Body of pancreas (tissue), 4 donors: ENCODE measurements around the gene NOD2. TPM values are rescaled to one million over a fixed set of nuclear protein-coding genes. Genes with fewer than 3 reads are reported as not detected.

Experiments
- ATAC-seq: fragments of 150-250 bp; one replicate; pipeline ENCODE4 v1.9.1; 2016
- DNase-seq, 4 donors: peaks; one replicate each; pipeline ENCODE4 v3.0.0-alpha.2; 2019
- H3K27ac ChIP-seq, 4 donors: fragments of 200-600 bp; sonication (generic); 1 replicate in 3 of 4; 2 replicates in 1 of 4; pipeline versions ENCODE4 v1.5.1 to v1.6.1; 2016 to 2019; ENCODE audit warnings: mild to moderate bottlenecking in 1 of 4, mixed read lengths in 1 of 4, moderate library complexity in 1 of 4
- H3K27me3 ChIP-seq, 2 donors: fragments of 200-600 bp; sonication (generic); one replicate each; pipeline ENCODE4 v1.6.0; 2016; ENCODE audit warnings: mild to moderate bottlenecking in 1 of 2
- H3K36me3 ChIP-seq, 2 donors: fragments of 200-600 bp; sonication (generic); replicated peaks in 1 of 2; 2 replicates each; pipeline ENCODE4 v1.5.1; 2016; ENCODE audit warnings: low read depth in 2 of 2; ENCODE audit not compliant: insufficient read depth in 1 of 2
- H3K4me1 ChIP-seq: fragments of 200-600 bp; sonication (generic); one replicate; pipeline ENCODE4 v1.6.0; 2016
- H3K4me3 ChIP-seq, 2 donors: fragments of 200-600 bp; sonication (generic); 1 replicate in 1 of 2; 2 replicates in 1 of 2; pipeline ENCODE4 v1.5.1; 2016 to 2019
- H3K9me3 ChIP-seq, 3 donors: fragments of 200-600 bp; sonication (generic); 1 replicate in 2 of 3; 2 replicates in 1 of 3; pipeline ENCODE4 v1.5.1; 2016
- POLR2A ChIP-seq, 3 donors: fragments of 450-650 bp; IDR thresholded peaks; one replicate each; pipeline ENCODE4 v1.6.1; 2016; ENCODE audit warnings: antibody characterized with exemption in 3 of 3, mild to moderate bottlenecking in 2 of 3
- WGBS, 2 donors: methylation state at CpG; one replicate each; pipeline ENCODE4 v1.1.5; 2017; 5-methylcytosine and 5-hydroxymethylcytosine counted together
- intact Hi-C: fragments of 100-400 bp; cut with DNase I; formaldehyde crosslinking; loops from one replicate; pipeline ENCODE4 v1.15.1; 2023
- total RNA-seq, 2 donors: library from RNA; depleted of rRNA; stranded (reverse); fragments of >200 nt; gene quantifications; one replicate each; pipeline ENCODE4 v1.1.0, GENCODE V29; 2016
- TF ChIP-seq, protein P1 (sequence below), 7 experiments: fragments of 450-650 bp in 4 of 7; fragments of 200-600 bp in 3 of 7; sonication (generic) in 3 of 7; IDR thresholded peaks; one replicate each; pipeline ENCODE4 v1.5.1; 2016 to 2019; ENCODE audit warnings: antibody characterized with exemption in 7 of 7

NOD2 gene
- total RNA-seq, 2 donors from 2014 or later, result 0.33 to 1.8 TPM

DNA sequence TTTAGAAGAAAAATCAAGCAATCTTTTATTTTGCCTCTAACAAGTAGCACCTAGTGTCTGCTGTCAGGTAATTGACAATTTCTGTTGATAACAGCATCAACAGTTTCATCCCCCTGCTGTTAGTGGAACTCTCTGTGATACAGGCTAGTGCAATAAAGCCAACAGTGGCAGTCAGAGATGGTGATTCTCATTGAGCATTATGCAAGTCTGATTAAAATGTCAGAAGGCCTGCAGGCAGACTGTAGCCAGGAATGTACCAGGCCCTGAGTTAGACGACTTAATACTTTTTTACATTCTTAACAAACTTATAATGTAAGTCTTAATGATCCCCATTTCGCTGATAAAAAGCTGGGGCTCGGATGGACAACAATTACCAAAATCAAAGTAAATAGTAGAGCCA lies 63.1 kb downstream of the NOD2 start:
- Histone ChIP-seq H3K27me3 (no peaks in the 10 kb centered on the region), H3K4me3 (no peak overlapping the region), H3K9me3 (no peaks in the 10 kb centered on the region), H3K36me3 (peaks cover 0 to 4% of the 10 kb centered on the region in 2 donors), H3K27ac (no peak overlapping the region), H3K4me1 (no peaks in the 10 kb centered on the region)
- intact Hi-C loops, result no loop called here
- ATAC-seq (no peak), DNase-seq (no peak)
- 63 to 65% methylated on average over 3 of the region's 3 CpGs for WGBS, 2 donors
- TF ChIP-seq, protein P1, sequence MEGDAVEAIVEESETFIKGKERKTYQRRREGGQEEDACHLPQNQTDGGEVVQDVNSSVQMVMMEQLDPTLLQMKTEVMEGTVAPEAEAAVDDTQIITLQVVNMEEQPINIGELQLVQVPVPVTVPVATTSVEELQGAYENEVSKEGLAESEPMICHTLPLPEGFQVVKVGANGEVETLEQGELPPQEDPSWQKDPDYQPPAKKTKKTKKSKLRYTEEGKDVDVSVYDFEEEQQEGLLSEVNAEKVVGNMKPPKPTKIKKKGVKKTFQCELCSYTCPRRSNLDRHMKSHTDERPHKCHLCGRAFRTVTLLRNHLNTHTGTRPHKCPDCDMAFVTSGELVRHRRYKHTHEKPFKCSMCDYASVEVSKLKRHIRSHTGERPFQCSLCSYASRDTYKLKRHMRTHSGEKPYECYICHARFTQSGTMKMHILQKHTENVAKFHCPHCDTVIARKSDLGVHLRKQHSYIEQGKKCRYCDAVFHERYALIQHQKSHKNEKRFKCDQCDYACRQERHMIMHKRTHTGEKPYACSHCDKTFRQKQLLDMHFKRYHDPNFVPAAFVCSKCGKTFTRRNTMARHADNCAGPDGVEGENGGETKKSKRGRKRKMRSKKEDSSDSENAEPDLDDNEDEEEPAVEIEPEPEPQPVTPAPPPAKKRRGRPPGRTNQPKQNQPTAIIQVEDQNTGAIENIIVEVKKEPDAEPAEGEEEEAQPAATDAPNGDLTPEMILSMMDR (IDR thresholded peaks at IDR 0.05), result no peak
- no peak for TF ChIP-seq POLR2A (IDR thresholded peaks at IDR 0.05)

DNA sequence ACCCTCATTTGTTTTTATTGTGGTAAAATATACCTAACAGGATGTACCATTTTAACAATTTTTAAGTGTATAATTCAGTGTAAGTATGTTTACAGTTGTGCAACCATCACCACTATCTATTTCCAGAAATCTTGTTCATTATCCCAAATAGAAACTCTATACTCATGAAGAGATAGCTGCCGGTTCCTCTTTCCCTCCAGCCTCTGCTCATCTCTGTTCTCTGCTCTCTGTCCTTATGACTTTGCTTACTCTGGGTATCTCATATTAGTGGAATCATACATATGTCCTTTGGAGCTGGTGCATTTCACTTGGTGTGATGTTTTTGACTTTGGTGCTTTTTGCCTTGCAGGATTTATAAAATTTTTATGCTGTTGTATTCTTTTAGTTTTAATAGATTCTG lies 67.9 kb downstream of the NOD2 start:
- DNase-seq (no peak), ATAC-seq (no peak)
- peaks cover 0 to 2% of the 10 kb centered on the region in 2 donors for H3K36me3 ChIP-seq
- H3K27me3 ChIP-seq, result no peaks in the 10 kb centered on the region
- H3K9me3 ChIP-seq, result peaks cover 0 to 3% (median 0%) of the 10 kb centered on the region in 3 donors
- no peak overlapping the region for H3K4me3 ChIP-seq
- no peaks in the 10 kb centered on the region for H3K4me1 ChIP-seq
- TF ChIP-seq, protein P1 (IDR thresholded peaks at IDR 0.05), result no peak
- H3K27ac ChIP-seq, result no peak overlapping the region
- intact Hi-C loops, result no loop called here
- 63 to 88% methylated on average over 1 of the region's 1 CpG for WGBS, 2 donors

DNA sequence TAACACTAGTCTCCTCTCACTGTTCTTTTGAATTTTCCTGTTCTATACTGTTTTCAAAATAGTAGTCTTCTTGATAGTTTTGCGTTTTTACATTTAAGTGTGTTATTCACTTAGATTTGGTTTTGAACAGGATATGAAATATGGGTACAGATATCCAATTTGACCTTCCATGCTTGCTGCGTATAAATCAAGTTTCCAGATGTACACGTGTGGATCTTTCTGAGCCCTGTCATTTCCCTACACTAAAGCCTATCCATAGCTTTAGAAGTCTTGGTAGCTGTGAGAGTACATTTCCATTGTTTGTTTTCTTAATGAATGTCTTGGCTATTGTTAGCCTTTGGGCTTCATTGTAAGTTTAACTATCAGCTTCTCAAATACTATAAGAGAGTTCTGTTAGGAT lies 68.8 kb downstream of the NOD2 start:
- 76 to 85% methylated on average over 3 of the region's 3 CpGs for WGBS, 2 donors
- DNase-seq (no peak), ATAC-seq (no peak)
- Histone ChIP-seq H3K9me3 (peaks cover 0 to 3% (median 0%) of the 10 kb centered on the region in 3 donors), H3K36me3 (peaks cover 0 to 5% of the 10 kb centered on the region in 2 donors), H3K27ac (no peak overlapping the region), H3K4me3 (no peak overlapping the region), H3K27me3 (no peaks in the 10 kb centered on the region), H3K4me1 (no peaks in the 10 kb centered on the region)
- intact Hi-C loops, result no loop called here
- no peak for TF ChIP-seq POLR2A (IDR thresholded peaks at IDR 0.05)
- TF ChIP-seq, protein P1 (IDR thresholded peaks at IDR 0.05), result no peak

DNA sequence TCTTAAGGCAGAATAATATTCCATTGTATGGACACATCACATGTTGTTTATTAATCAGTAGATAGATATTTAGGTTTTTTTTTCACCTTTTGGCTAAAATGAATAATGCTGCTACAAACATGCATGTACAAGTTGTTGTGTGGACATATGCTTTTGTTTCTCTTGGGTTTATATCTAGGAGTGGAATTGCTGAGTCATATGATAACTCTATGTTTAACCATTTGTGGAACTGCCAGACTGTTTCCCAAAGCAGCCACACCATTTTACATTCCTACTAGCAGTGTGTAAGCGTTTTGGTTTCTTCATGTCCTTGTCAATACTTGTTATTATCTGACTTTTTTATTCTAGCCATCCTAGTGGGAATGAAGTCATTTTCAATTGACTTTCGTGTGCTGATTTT lies 69.8 kb downstream of the NOD2 start:
- intact Hi-C loops, result no loop called here
- TF ChIP-seq, protein P1 (IDR thresholded peaks at IDR 0.05), result no peak
- TF ChIP-seq POLR2A (IDR thresholded peaks at IDR 0.05), result no peak
- H3K27me3 ChIP-seq, result no peaks in the 10 kb centered on the region
- DNase-seq (no peak), ATAC-seq (no peak)
- WGBS, 2 donors, result 86 to 97% methylated on average over 2 of the region's 2 CpGs
- H3K36me3 ChIP-seq, result peaks cover 0 to 4% of the 10 kb centered on the region in 2 donors
- no peaks in the 10 kb centered on the region for H3K4me1 ChIP-seq
- no peak overlapping the region for H3K4me3 ChIP-seq
- H3K9me3 ChIP-seq, result peaks cover 0 to 3% (median 0%) of the 10 kb centered on the region in 3 donors
- H3K27ac ChIP-seq, result no peak overlapping the region

DNA sequence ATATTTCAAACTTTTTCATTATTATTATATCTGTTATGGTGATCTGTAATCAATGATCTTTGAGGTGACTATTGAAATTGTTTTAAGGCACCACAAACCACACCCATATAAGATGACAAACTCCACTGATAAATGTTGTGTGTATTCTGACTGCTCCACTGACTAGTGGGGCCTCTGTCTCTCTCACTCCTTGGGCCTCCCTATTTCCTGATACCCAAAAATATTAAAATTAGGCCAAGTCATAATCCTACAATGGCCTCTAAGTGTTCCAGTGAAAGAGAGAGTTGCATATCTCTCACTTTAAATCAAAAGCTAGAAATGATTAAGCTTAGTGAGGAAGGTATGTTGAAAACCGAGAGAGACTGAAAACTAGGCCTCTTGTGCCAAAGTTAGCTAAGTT lies 71.9 kb downstream of the NOD2 start:
- TF ChIP-seq POLR2A (IDR thresholded peaks at IDR 0.05), result no peak
- TF ChIP-seq, protein P1 (IDR thresholded peaks at IDR 0.05), result no peak
- H3K27ac ChIP-seq, result no peak overlapping the region
- whole genome bisulfite sequencing, 2 donors, result 72 to 77% methylated on average over 1 of the region's 1 CpG
- ATAC-seq, result no peak
- H3K27me3 ChIP-seq, result no peaks in the 10 kb centered on the region
- no peak overlapping the region for H3K4me3 ChIP-seq
- no peaks in the 10 kb centered on the region for H3K4me1 ChIP-seq
- intact Hi-C loops, result no loop called here
- peaks cover 0 to 4% of the 10 kb centered on the region in 2 donors for H3K36me3 ChIP-seq
- DNase-seq, result no peak
- H3K9me3 ChIP-seq, result peaks cover 0 to 3% (median 0%) of the 10 kb centered on the region in 3 donors
